Mucosa of descending colon (tissue), 3 donors: Measurements from ENCODE around the gene KLHDC10. TPM values are rescaled to one million over a fixed set of nuclear protein-coding genes. Genes with fewer than 3 reads are reported as not detected.
A peak's percentile ranks its signal among the peaks of the same experiment; 100 is the strongest.
"Not testable (repeated sequence)": the region's sequence is repeated elsewhere in the genome, so short reads cannot be mapped to it uniquely, and the experiment has no call there.

Experiments
- ATAC-seq: fragments of 200-7000 bp; cut with Tn5 transposase; one replicate; pipeline ENCODE4 v1.9.1; 2020; ENCODE audit warnings: mild to moderate bottlenecking, moderate library complexity
- DNase-seq, 3 donors: peaks; one replicate each; pipeline ENCODE4 v3.0.0-alpha.2; 2020
- H3K36me3 ChIP-seq: fragments of 200-600 bp; one replicate; pipeline ENCODE4 v1.8.0; 2021; ENCODE audit warnings: low read depth, mild to moderate bottlenecking
- H3K4me1 ChIP-seq: fragments of 200-600 bp; one replicate; pipeline ENCODE4 v1.8.0; 2021; ENCODE audit warnings: low read depth, mild to moderate bottlenecking
- H3K4me3 ChIP-seq: fragments of 200-600 bp; one replicate; pipeline ENCODE4 v1.8.0; 2021; ENCODE audit warnings: mild to moderate bottlenecking
- H3K9me3 ChIP-seq: fragments of 200-600 bp; one replicate; pipeline ENCODE4 v1.8.0; 2021; ENCODE audit warnings: mild to moderate bottlenecking
- intact Hi-C, 2 donors: fragments of 100-400 bp; cut with DNase I in 1 of 2; cut with micrococcal nuclease in 1 of 2; formaldehyde crosslinking; loops; one replicate each; pipeline versions ENCODE4 v1.11.0 to v1.11.1; 2022; cut with DNase I, micrococcal nuclease
- total RNA-seq, 3 donors: library from RNA; stranded (reverse); fragmentation: NEBNext Ultra II Directional in 2 of 3; extraction: Animal tissue kit (Norgen Biotek cat#: 25700) in 2 of 3; gene quantifications; one replicate each; pipeline versions ENCODE4 v1.2.1 to v1.2.4, GENCODE V29; 2021 to 2023
- TF ChIP-seq, protein P1 (sequence below): fragments of 200-600 bp; IDR thresholded peaks from one replicate; pipeline ENCODE4 v1.8.0; 2022; ENCODE audit warnings: antibody characterized with exemption, mild to moderate bottlenecking
- donor health status: DM: no; HTN: no; CAD: no; lungs with moderate emphysema.
- donor health status: DM: no; HTN: no; CAD: no.
- donor health status: DM: no; HTN: yes; CAD: no.

The KLHDC10 gene
- total RNA-seq, 3 donors from 2014 or later: 30.1 to 36.2 (median 34.1) TPM

DNA sequence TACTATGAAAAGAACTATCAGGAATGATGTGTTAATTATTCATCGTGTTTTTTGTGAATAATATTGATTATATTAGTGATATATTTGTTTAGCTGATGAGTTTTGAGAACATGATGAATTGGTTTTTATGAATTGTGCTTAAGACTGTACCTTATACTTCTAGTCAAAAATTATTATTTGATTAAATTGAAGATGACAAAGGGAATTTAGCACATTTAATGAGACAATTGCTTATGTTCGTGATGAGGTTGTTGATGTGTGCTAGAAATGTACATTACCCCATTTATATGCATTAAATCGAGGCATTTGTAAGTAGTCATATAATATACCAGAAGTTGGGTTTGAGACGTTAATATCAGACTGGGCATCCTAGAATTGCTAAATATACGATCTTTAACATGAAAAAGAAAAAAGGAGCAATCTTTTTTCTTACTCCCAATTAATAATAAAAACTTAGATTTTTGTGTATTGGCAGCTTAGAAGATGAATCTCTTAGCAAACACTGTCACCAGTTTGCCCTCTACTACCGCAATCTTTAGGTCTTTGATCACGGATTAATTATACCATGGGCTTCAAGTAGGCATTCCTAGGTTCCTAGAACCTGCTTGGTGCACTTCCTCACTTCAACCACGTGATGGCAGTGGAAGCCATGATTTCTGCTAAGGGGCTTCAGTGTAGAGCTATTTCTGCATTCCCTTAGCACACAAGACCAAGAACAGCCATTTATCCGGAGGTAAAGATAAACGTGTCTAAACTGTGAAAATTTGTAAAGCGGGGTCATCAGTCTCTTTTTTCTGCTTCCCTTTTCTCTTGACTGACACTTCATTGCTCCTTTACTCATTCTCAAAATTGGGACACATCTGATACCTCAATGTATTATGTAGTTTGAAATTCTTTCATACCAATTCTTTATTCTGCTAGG is 1.6 kb downstream of the KLHDC10 start:
- peaks cover 24% of the 10 kb centered on the region for H3K4me1 ChIP-seq
- intact Hi-C loops: no loop called here
- no peaks in the 10 kb centered on the region for H3K9me3 ChIP-seq
- H3K4me3 ChIP-seq: no peak overlapping the region
- H3K36me3 ChIP-seq: no peaks in the 10 kb centered on the region
- TF ChIP-seq, protein P1, sequence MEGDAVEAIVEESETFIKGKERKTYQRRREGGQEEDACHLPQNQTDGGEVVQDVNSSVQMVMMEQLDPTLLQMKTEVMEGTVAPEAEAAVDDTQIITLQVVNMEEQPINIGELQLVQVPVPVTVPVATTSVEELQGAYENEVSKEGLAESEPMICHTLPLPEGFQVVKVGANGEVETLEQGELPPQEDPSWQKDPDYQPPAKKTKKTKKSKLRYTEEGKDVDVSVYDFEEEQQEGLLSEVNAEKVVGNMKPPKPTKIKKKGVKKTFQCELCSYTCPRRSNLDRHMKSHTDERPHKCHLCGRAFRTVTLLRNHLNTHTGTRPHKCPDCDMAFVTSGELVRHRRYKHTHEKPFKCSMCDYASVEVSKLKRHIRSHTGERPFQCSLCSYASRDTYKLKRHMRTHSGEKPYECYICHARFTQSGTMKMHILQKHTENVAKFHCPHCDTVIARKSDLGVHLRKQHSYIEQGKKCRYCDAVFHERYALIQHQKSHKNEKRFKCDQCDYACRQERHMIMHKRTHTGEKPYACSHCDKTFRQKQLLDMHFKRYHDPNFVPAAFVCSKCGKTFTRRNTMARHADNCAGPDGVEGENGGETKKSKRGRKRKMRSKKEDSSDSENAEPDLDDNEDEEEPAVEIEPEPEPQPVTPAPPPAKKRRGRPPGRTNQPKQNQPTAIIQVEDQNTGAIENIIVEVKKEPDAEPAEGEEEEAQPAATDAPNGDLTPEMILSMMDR: peak; percentile 88
- DNase-seq (peak in 1 of 3 donors; percentile 56), ATAC-seq (peak; percentile 51)

DNA sequence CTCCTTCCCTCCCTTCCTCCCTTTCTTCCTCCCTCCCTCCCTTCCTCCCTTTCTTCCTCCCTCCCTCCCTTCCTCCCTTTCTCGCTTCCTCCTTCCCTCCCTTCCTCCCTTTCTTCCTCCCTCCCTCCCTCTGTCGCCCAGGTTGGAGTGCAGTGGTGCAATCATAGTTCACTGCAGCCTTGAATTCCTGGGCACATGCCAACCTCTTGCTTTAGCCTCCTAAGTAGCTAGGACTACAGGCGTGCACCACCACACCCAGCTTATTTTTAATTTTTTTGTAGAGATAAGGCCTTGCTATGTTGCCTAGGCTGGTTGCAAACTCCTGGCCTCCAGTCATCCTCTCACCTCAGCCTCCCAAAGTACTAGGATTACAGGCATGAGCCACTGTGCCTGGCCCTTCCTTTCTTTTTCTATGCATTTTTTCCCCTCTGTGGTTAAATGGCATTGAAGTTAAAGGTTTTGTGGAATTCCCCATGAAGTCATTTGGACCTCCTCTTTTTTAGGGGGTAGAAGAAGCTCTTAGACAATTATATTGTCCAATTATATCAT is 9.6 kb downstream of the KLHDC10 start:
- TF ChIP-seq, protein P1: no peak
- no peak overlapping the region for H3K4me3 ChIP-seq
- intact Hi-C loops: no loop called here
- no peak for DNase-seq
- H3K9me3 ChIP-seq: no peaks in the 10 kb centered on the region
- no peak for ATAC-seq
- no peaks in the 10 kb centered on the region for H3K4me1 ChIP-seq
- no peaks in the 10 kb centered on the region for H3K36me3 ChIP-seq

DNA sequence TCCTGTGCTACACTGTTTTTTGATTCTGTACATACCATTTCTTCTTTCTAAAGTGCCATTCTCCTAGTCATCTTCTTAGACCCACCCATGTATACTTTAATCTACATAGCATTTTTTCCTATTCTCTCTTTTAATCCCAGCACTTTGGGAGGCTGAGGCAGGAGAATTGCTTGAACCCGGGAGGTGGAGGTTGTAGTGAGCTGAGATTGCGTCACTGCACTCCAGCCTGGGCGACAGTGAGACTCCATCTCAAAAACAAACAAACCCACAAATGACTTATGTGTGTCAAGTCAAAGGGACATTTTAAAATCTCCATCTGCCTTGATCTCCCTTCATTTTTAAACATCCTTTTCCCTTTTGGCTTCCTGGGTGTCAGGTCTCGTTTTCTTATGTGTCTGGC is 13.2 kb downstream of the KLHDC10 start:
- H3K4me3 ChIP-seq, H3K9me3 ChIP-seq, H3K36me3 ChIP-seq, ATAC-seq, DNase-seq, intact Hi-C loops, H3K4me1 ChIP-seq: not testable (repeated sequence)

DNA sequence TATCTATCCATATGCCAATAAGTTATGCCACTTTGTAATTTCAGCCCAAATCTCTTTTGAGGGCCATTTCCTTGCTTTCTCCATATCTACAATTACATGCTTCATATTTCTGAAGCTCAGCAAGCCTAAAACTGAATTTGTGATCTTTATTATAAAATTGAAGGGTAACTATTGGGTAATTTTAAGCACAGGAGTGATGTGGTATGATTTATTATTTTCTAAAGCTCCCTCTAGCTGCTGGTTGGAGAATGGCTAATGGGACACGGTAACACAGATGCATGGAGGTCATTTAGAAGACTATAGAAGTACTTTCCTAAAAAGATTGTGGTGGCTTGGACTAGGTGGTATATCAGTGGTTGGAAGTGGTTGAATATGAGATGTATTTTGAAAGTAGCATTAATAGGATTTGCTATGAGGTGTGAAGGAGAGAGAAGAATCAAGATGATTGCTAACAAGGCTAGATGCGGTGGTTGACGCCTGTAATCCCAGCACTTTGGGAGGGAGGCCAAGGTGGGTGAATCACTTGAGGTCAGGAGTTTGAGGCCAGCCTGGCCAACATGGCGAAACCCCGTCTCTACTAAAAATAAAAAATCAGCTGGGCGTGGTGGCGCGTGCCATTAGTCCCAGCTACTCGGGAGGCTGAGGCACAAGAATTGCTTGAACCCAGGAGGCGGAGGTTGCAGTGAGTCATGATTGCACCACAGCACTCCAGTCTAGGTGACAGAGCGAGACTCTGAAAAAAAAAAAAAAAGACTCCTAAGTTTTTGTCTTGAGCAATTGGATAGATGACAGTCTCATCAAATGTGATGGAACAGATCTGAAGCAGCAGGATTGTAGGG is 13.9 kb downstream of the KLHDC10 start:
- DNase-seq (no peak), ATAC-seq (no peak)
- Histone ChIP-seq H3K4me1 (no peaks in the 10 kb centered on the region), H3K36me3 (no peaks in the 10 kb centered on the region), H3K9me3 (no peaks in the 10 kb centered on the region), H3K4me3 (no peak overlapping the region)
- TF ChIP-seq, protein P1: peak; percentile 8
- intact Hi-C loops: no loop called here

DNA sequence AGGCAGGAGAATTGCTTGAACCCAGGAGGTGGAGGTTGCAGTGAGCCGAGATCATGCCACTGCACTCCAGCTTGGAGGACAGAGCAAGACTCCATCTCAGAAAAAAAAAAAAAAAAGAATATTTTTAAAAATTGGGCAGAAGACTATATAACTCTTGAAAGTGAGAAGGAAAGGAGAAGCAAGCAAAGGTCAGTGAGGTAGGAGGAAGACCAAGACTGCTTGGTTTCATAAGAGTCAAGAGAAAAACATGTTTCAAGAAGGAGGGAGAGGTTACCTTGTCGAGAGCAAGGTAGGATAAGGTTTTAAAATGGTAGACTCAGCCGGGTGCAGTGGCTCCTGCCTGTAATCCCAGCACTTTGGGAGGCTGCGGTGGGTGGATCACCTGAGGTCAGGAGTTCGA is 14.9 kb downstream of the KLHDC10 start:
- H3K4me1 ChIP-seq, H3K9me3 ChIP-seq, H3K4me3 ChIP-seq, DNase-seq, H3K36me3 ChIP-seq, ATAC-seq, intact Hi-C loops: not testable (repeated sequence)

DNA sequence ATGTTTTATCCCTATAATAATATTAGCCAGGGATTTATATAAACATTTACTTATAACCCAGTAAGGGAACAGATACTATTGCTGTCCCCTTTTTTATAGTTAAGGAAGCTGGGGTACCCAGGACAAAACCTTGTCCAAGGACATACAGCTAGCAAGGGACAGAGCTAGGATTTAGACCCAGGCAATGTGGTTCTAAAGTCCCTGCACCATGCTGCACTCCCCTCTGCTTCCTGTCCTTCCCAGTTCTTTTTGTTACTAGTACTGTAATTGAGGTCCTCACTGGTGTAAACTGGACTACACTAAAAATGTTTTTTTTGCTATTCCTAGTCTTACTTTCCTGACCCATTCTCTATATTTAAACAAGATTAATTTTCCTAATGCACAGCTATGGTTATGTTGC is 16.6 kb downstream of the KLHDC10 start:
- H3K36me3 ChIP-seq: no peaks in the 10 kb centered on the region
- intact Hi-C loops: no loop called here

More for the DNA sequence above, 16.6 kb downstream of the KLHDC10 start:
- Histone ChIP-seq H3K4me1 (no peaks in the 10 kb centered on the region), H3K4me3 (no peak overlapping the region), H3K9me3 (no peaks in the 10 kb centered on the region)
- ATAC-seq (no peak), DNase-seq (no peak)
- TF ChIP-seq, protein P1: no peak
